NCI-H128 (cell line): Measurements from ENCODE around the gene NXPH3.

ENCODE experiments used
- DNase-seq: peaks from one replicate; lab custom pipeline; 2025; ENCODE audit not compliant: unreplicated experiment; lab: John Stamatoyannopoulos, UW

Gene NXPH3

DNA sequence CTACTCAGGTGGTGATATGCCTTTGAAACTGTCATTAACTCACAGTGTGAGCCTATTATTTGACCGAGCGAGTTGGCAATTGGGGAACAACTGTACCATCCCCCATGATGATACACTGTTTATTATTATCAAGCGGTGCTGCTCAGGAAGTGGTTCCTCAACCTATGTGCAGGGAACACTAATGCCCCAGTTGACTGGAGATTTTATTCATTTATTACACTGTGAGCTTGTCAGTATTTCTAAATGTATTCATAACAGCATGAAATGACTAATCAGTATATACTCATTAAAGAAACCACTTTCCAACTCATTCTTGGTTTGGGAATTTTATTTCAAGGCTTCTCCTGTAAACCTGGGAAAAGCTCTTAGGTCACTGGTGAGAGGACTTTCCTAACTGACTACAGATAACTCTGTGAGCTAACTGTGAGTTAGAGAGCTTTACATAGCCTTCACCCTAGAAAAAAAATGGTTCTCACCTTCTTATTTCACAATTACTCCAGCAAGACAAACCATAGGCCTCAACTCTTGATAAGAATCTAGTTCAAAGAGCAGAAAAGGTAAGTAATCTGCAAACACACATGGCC is 42.4 kb downstream of the NXPH3 start:
- no peak for DNase-seq

DNA sequence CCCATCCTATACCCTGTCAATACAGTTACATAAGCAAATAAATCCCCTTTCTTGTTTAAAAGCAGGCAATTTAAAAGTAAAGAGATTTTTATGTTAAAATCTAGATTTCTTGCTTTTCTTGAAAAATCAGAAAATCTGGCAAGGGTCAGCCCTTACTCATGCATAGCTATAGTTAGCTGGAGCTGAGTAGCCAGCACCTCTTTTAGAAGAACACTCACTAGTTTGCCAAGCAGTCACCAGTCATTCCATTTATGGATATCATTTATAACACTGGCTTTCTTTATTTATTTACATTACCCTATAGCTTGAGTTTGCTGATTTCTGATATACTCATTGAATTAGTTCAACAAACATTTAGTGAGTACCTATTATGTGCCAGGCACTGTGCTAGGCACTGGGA is 45.7 kb downstream of the NXPH3 start:
- DNase-seq, result no peak

DNA sequence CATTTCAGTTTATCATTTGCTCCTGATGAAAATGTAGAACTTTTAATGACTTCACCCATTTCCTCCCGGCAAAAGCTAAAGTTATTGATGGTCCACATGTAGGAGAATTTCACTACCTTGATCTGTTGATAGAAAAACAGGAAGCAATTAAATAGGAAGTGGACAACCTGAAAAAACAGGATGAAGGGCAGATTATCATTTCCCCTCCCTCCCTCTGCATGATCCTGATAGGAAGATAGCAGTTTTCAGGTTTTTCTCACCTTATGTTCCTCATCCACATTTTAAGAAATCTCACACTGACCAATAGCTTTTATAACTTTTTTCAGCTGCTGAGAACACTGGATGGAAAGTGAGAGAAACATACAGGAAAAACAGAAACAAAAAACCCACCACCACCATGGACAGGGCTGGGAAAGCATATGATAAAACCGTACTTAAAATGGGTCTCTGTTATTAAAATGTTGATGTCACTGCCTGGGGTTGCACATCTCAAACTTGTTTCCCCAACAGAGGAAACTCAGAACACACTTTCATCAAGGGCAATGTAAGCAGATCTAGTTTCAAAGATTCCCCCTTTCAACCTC is 46.4 kb downstream of the NXPH3 start:
- DNase-seq, result no peak

DNA sequence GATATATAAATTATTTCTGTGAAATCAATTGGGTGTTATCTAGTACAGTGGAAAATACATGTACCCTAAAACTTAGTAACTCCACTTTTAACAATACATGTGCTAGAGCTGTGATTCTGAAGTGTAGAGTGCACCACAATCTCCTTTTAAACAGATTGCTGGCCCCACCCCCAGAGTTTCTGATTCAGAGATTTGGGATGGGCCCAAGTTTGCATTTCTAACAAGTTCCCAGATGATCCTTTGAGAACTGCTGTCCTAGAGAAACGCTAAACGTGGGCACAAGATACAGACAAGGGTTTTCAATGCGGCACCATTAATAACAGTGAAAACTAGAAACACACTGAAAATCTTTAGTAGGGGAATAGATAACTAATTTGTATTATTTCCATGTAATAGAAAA is 49.2 kb downstream of the NXPH3 start:
- no peak for DNase-seq

DNA sequence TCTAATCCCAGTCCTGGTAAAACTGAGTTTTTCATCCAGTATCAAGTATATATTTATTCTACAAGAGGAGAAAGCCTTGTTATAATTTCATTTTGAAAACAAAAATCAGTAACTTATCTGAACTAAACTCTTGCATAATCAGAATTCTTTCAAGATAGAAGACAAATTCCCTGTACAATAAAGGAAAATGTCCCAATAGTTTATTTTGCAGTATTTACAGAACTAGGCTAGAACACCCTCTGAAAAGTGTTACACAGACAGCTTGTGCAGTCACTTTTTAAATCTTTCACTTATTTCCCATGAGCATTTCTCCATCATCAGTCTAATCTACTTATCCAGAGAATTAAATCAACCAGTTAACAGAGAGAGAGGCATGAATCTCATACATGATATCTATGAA is 53.8 kb downstream of the NXPH3 start:
- DNase-seq, result no peak

DNA sequence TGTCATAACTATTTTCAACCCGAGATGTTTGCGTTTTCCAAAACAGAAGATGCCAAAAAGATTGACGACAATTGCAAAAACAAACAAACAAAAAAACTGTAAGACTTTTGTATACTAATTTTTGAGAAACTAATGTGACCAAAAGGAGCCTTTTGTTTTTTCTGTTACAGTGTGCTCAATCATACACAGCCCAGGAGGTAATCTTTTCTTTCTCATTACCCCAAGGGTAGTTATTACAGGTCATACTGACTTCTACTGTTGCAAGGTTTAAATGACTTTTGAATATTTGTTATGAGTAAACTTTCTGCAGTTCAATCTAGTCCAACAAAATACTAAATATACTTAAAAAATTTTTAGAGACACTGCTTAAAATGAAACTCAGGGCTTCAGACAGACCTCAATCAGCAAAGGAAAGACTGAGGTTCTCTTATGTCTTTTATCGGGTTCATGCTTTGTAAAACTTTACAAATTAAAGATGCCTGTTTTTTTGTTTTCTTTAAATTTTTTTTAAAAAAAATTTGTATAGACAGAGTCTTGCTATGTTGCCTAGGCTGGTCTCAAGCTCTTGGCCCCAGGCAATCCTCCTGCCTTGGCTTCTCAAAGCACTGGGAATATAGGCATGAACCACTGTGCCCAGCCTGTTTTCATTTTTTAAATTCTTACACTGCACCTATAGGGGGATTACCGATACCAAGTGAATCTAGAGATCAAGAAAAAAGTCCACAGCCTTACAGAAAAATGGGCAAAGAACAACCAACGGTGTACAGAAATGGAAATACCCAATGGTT is 54.6 kb downstream of the NXPH3 start:
- DNase-seq, result no peak

DNA sequence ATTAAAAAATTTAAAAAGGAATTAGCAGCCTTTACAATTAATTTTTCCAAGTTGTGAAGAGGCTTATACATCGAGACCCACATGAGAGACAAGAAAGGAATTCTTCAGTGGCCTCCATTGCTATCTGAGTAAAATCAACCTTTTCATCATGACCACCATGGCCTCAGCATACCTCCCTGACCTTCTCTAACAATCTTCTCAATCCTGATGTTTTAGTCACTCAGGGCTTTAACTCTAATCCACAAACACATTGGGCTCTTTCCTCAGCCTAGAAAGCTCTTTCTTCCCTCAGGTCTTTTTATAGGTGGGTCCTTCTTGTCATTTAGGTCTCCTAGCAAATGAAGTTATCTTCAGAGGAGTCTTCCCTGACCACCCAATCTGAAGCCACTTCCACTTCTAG is 55.8 kb downstream of the NXPH3 start:
- no peak for DNase-seq
